Epithelial cell of esophagus (primary cell): ENCODE measurements around the gene AZIN2.
"Not testable (repeated sequence)": the region's sequence is repeated elsewhere in the genome, so short reads cannot be mapped to it uniquely, and the experiment has no call there.

Source experiments
- DNase-seq: peaks from one replicate; pipeline ENCODE4 v3.0.0; 2010; ENCODE audit warnings: low read depth
- H3K4me3 ChIP-seq: 2 replicates; pipeline ENCODE4 v1.5.1; 2011; ENCODE audit warnings: mild to moderate bottlenecking, low read length, control low read depth
- CTCF ChIP-seq: IDR thresholded peaks from 2 replicates; pipeline ENCODE4 v1.5.1; 2011; ENCODE audit warnings: low read depth, mild to moderate bottlenecking, low read length, control low read depth, inconsistent platforms; ENCODE audit not compliant: insufficient read depth; ENCODE audit errors: missing control alignments

Gene AZIN2

DNA sequence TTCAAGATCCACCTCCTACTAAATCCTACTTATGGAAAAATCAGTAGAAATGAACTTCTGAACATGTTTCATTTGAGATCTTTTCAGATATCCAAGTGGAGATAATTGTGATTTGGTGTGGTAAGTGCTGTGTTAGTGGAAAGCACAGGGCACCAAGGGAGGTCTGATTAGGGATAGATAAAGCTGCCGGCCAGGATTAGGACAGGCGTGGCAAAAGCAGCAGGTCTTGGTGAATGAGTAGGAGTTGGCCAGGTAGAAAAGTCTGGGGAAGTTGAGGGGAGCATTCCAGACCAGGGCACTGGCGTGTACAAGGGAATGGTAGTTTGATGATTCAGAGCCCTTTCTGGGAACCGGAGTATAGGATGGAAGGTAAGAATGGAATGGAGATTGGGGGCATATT, 47.8 kb downstream of the AZIN2 start:
- TF ChIP-seq CTCF, result no peak
- H3K4me3 ChIP-seq, result no peak overlapping the region
- no peak for DNase-seq

DNA sequence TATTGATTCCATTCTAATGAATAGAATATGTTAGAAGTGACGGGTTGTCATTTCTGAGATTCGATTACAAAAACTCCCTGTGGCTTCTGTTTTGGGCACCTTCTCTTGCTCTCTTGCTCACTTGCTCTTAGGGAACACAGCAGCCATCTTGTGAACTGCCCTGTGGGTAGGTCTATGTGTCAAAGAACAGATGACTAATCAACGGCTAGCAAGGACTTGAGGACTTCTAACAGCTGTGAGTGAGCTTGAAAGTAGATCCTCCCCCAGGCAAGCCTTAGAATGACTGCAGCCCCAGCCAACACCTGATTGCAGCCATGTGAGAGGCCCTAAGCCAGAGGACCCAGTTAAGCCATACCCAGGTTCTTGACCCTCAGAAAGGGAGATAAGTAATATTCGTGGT, 49.3 kb downstream of the AZIN2 start:
- no peak overlapping the region for H3K4me3 ChIP-seq
- TF ChIP-seq CTCF, result no peak

DNA sequence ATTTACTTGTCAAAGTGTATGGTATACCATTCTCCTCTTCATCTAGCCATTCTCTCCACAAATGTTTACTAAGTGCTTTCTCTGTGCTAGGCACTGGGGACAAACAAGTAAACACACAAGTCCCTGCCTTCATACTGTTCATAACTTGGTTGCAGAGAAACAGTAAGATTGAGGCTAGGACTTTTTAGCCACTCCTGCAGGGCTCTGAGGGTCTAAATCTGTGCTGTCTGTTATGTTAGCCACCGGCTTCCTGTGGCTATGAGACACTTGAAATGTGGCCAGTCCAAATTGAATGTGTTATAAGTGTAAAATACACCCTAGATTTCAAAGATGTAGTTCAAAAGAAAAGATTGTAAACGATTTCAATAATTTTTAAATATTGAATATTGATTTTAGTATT, 50.2 kb downstream of the AZIN2 start:
- DNase-seq, result no peak
- no peak for TF ChIP-seq CTCF
- H3K4me3 ChIP-seq, result no peak overlapping the region

More for the DNA sequence above, 49.3 kb downstream of the AZIN2 start:
- DNase-seq, result peak; percentile 91

DNA sequence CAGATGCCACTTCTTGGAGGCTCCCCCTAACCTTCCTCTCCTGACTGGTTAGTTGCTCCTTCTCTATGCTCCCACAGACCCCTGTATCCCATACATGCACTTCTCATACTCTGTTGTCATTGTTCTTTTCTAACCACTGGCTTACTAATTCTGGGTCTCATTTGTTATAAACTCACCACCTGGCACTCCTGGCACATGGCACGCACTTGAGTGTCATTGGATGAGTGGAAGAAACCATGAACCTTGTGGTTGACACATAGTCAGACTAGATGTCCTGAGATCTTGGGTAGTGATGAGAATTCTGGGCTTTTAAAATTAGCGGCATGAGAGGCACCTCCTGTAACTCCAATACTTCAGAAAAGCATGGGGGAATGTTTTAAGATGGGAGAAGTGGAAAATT, 51.6 kb downstream of the AZIN2 start:
- no peak for TF ChIP-seq CTCF
- no peak for DNase-seq
- H3K4me3 ChIP-seq, result no peak overlapping the region

DNA sequence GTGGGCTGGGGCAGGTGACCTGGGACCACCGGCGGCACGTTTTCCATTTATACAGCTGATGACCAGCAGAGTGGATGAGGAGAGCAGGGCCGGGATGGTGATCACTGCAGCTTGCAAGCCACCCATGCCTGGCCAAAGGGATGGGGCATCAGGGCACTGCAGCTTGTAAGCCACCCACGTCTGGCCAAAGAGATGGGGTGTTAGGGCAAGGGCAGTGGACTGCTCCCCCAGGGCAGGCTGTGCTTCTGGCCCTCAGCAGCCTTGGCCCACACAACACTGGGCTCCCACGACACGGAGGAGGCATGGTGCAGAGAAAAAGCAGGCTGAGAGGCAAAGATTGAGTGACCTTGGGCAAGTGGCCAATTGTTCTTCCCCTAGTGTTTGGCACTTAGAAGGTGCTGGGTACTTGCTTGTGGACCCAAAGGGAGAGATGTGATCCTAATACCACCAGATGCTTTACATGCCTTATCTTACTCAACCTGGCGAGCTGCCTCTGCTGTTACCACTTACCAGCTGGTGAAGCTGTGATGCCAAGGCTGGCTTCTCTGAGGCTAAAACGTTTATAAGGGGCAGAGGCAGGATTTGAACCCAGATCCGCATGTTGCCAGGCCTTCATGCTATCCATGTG, 52.6 kb downstream of the AZIN2 start:
- TF ChIP-seq CTCF, result no peak
- no peak overlapping the region for H3K4me3 ChIP-seq
- no peak for DNase-seq

GRCh38 chr1:33136041-33136440, 55.1 kb downstream of the AZIN2 start:
- not testable (repeated sequence) for DNase-seq, H3K4me3 ChIP-seq

GRCh38 chr1:33137800-33138199, 56.8 kb downstream of the AZIN2 start:
- H3K4me3 ChIP-seq, result no peak overlapping the region
- TF ChIP-seq CTCF, result peak; percentile 36
- DNase-seq, result peak; percentile 20
